CD14-positive monocyte (primary cell): ENCODE data around the gene LDLRAD4. TPM values are rescaled to one million over a fixed set of nuclear protein-coding genes. Genes with fewer than 3 reads are reported as not detected.

Experiments used
- DNase-seq, 3 donors: peaks; one replicate each; pipeline ENCODE4 v3.0.0-alpha.2; 2011 to 2022
- H2AFZ ChIP-seq: 2 replicates; pipeline ENCODE4 v1.6.0; 2012; ENCODE audit warnings: mild to moderate bottlenecking, low read depth, low read length, inconsistent platforms; ENCODE audit not compliant: insufficient read depth, poor library complexity, severe bottlenecking
- H3K27ac ChIP-seq, 2 donors: 1 replicate in 1 of 2; 2 replicates in 1 of 2; pipeline ENCODE4 v1.5.1; 2012 to 2013; ENCODE audit warnings: low read length in 2 of 2, control low read depth in 1 of 2, inconsistent platforms in 1 of 2, low read depth in 1 of 2, mild to moderate bottlenecking in 1 of 2
- H3K27me3 ChIP-seq, 2 donors: one replicate each; pipeline versions ENCODE4 v1.6.0 to v1.6.1; 2011 to 2013; ENCODE audit warnings: low read length in 2 of 2; ENCODE audit not compliant: control insufficient read depth in 2 of 2, insufficient read depth in 2 of 2
- H3K36me3 ChIP-seq, 2 donors: replicated peaks in 1 of 2; 1 replicate in 1 of 2; 2 replicates in 1 of 2; pipeline versions ENCODE4 v1.5.1 to v1.6.1; 2012 to 2013; ENCODE audit warnings: low read length in 2 of 2, control low read depth in 1 of 2, inconsistent platforms in 1 of 2, mild to moderate bottlenecking in 1 of 2; ENCODE audit not compliant: insufficient read depth in 2 of 2, control insufficient read depth in 1 of 2
- H3K4me1 ChIP-seq, 2 donors: 1 replicate in 1 of 2; 2 replicates in 1 of 2; pipeline versions ENCODE4 v1.5.1 to v1.6.1; 2012 to 2013; ENCODE audit warnings: low read length in 2 of 2, control low read depth in 1 of 2, inconsistent platforms in 1 of 2, mild to moderate bottlenecking in 1 of 2, moderate library complexity in 1 of 2; ENCODE audit not compliant: insufficient read depth in 2 of 2, control insufficient read depth in 1 of 2
- H3K4me2 ChIP-seq: replicated peaks from 2 replicates; pipeline ENCODE3; 2012; ENCODE audit warnings: low read length, moderate library complexity, mild to moderate bottlenecking; ENCODE audit not compliant: poor library complexity, severe bottlenecking; ENCODE audit errors: extremely low read depth
- H3K4me3 ChIP-seq, 3 experiments: fragments of 200-600 bp in 1 of 3; sonication (generic) in 1 of 3; replicated peaks in 1 of 3; 1 replicate in 2 of 3; 2 replicates in 1 of 3; pipeline ENCODE4 v1.5.1; 2011 to 2013; ENCODE audit warnings: low read length in 3 of 3, mild to moderate bottlenecking in 3 of 3, control low read depth in 2 of 3, low read depth in 2 of 3, inconsistent platforms in 1 of 3, moderate library complexity in 1 of 3
- H3K79me2 ChIP-seq: 2 replicates; pipeline ENCODE4 v1.6.0; 2012; ENCODE audit warnings: mild to moderate bottlenecking, control low read depth, inconsistent platforms, low read length, moderate library complexity; ENCODE audit not compliant: insufficient read depth
- H3K9ac ChIP-seq: 2 replicates; pipeline ENCODE4 v1.6.0; 2017; ENCODE audit warnings: low read length, mild to moderate bottlenecking; ENCODE audit not compliant: insufficient read depth, poor library complexity, severe bottlenecking
- H3K9me3 ChIP-seq, 2 donors: replicated peaks in 1 of 2; 1 replicate in 1 of 2; 2 replicates in 1 of 2; pipeline versions ENCODE4 v1.5.1 to v1.6.1; 2012 to 2013; ENCODE audit warnings: low read length in 2 of 2, control low read depth in 1 of 2; ENCODE audit not compliant: control insufficient read depth in 1 of 2, insufficient read depth in 1 of 2
- H4K20me1 ChIP-seq: 2 replicates; pipeline ENCODE4 v1.6.0; 2012; ENCODE audit warnings: mild to moderate bottlenecking, low read length, control low read depth, moderate library complexity; ENCODE audit not compliant: insufficient read depth
- H3K27ac Mint-ChIP-seq, 7 donors: one replicate each; pipeline ENCODE4 v1.8.0; 2020; ENCODE audit warnings: mild to moderate bottlenecking in 7 of 7, mixed read lengths in 7 of 7, moderate library complexity in 6 of 7, inconsistent platforms in 2 of 7
- H3K27me3 Mint-ChIP-seq, 3 donors: one replicate each; pipeline ENCODE4 v1.8.0; 2021 to 2022; ENCODE audit warnings: low read depth in 3 of 3, mild to moderate bottlenecking in 3 of 3, mixed read lengths in 3 of 3, moderate library complexity in 3 of 3, inconsistent platforms in 1 of 3
- H3K36me3 Mint-ChIP-seq, 2 donors: one replicate each; pipeline ENCODE4 v1.8.0; 2020; ENCODE audit warnings: mixed read lengths in 2 of 2, inconsistent platforms in 1 of 2, mild to moderate bottlenecking in 1 of 2
- H3K4me1 Mint-ChIP-seq: one replicate; pipeline ENCODE4 v1.8.0; 2020; ENCODE audit warnings: mild to moderate bottlenecking, mixed read lengths
- H3K4me3 Mint-ChIP-seq, 2 donors: one replicate each; pipeline ENCODE4 v1.8.0; 2020; ENCODE audit warnings: mild to moderate bottlenecking in 2 of 2, mixed read lengths in 2 of 2, moderate library complexity in 1 of 2
- H3K9me3 Mint-ChIP-seq, 7 donors: one replicate each; pipeline ENCODE4 v1.8.0; 2020 to 2022; ENCODE audit warnings: mixed read lengths in 7 of 7, mild to moderate bottlenecking in 6 of 7, moderate library complexity in 6 of 7, inconsistent platforms in 2 of 7
- WGBS: methylation state at CpG from one replicate; pipeline ENCODE4 v1.1.5; 2013; ENCODE audit warnings: missing lambda C conversion rate; ENCODE audit not compliant: insufficient coverage; 5-methylcytosine and 5-hydroxymethylcytosine counted together
- intact Hi-C, 2 donors: fragments of 100-400 bp; cut with micrococcal nuclease; formaldehyde crosslinking; loops; one replicate each; pipeline versions ENCODE4 v1.15.0 to v1.15.1; 2023
- polyA plus RNA-seq, 3 donors: library from polyadenylated mRNA; depleted of rRNA in 1 of 3; unstranded in 2 of 3; stranded (reverse) in 1 of 3; fragments of 300-500 nt in 2 of 3; fragments of >200 nt in 1 of 3; fragmentation: Illumina TruSeq in 2 of 3; gene quantifications; 1 replicate in 2 of 3; 2 replicates in 1 of 3; pipeline ENCODE4 v1.2.3, GENCODE V29; 2012 to 2021
- TF ChIP-seq, protein P1 (sequence below): fragments of 200-600 bp; IDR thresholded peaks from one replicate; pipeline ENCODE4 v1.8.0; 2022; ENCODE audit warnings: antibody characterized with exemption, mild to moderate bottlenecking

The LDLRAD4 gene
- polyA plus RNA-seq, 3 donors, result 13.5 to 15.4 (median 13.8) TPM

DNA sequence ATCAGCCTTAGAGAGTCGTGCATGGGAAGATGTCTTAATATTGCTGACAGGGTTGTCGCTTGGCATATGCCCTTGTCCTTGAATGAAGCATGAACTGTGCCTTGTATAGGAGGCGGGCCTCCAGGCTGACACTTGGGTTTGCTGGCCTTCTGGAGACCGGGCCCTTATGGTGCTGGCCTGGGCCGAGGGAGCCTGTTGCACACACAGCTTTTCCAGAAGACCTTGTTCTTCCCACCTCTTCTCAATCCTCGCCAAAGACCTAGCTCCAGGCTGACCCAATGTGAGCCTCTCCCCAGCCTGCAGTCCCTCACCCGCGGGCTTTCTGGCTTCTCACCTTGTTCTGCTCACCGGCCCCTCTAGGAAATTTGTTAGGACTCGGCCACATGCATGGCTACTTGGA, 308.7 kb downstream of the LDLRAD4 start:
- H3K4me1 Mint-ChIP-seq, result peaks cover 10% of the 10 kb centered on the region
- intact Hi-C loops, result no loop called here
- 97% methylated on average over 10 of the region's 10 CpGs for WGBS
- H3K4me1 ChIP-seq, result peaks cover 0 to 8% of the 10 kb centered on the region in 2 donors
- no peak overlapping the region for H3K4me3 ChIP-seq
- no peak overlapping the region for H3K4me2 ChIP-seq
- H3K36me3 Mint-ChIP-seq, result peaks cover 31 to 40% of the 10 kb centered on the region in 2 donors
- H3K9me3 ChIP-seq, result no peaks in the 10 kb centered on the region
- peaks cover 0 to 2% (median 2%) of the 10 kb centered on the region in 3 donors for H3K27me3 Mint-ChIP-seq
- DNase-seq, result no peak
- no peak overlapping the region for H3K27ac ChIP-seq
- H3K9me3 Mint-ChIP-seq, result peaks cover 0 to 2% (median 0%) of the 10 kb centered on the region in 7 donors
- H3K4me3 Mint-ChIP-seq, result no peak overlapping the region
- no peaks in the 10 kb centered on the region for H3K79me2 ChIP-seq
- H3K27me3 ChIP-seq, result no peaks in the 10 kb centered on the region
- no peak overlapping the region for H3K9ac ChIP-seq
- peaks cover 6 to 9% of the 10 kb centered on the region in 2 donors for H3K36me3 ChIP-seq
- no peak overlapping the region for H2AFZ ChIP-seq
- peaks cover 51% of the 10 kb centered on the region for H4K20me1 ChIP-seq
- TF ChIP-seq, protein P1, sequence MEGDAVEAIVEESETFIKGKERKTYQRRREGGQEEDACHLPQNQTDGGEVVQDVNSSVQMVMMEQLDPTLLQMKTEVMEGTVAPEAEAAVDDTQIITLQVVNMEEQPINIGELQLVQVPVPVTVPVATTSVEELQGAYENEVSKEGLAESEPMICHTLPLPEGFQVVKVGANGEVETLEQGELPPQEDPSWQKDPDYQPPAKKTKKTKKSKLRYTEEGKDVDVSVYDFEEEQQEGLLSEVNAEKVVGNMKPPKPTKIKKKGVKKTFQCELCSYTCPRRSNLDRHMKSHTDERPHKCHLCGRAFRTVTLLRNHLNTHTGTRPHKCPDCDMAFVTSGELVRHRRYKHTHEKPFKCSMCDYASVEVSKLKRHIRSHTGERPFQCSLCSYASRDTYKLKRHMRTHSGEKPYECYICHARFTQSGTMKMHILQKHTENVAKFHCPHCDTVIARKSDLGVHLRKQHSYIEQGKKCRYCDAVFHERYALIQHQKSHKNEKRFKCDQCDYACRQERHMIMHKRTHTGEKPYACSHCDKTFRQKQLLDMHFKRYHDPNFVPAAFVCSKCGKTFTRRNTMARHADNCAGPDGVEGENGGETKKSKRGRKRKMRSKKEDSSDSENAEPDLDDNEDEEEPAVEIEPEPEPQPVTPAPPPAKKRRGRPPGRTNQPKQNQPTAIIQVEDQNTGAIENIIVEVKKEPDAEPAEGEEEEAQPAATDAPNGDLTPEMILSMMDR, result no peak
- H3K27ac Mint-ChIP-seq, result peak overlapping the region in 1 of 7 donors; percentile 33

DNA sequence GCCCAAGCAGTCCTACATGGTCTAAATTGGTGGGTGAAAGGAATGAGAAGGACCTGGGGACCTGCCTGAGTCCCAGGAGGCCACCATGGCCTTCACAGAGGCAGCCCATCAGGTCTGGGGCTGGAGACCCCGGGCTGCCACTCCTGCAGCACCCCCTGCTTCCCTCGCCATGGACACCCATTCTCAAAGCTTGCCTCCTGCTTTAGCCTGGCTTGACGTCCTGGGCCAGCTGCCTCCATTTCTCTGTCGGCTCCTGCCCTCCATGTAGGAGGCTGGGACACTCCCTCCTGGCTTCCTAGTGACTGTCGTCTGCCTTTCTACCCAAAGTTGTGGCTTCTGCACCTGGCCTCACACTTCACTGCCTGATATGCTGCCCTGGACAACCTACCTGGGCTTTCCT, 309.2 kb downstream of the LDLRAD4 start:
- Histone ChIP-seq H3K4me3 (no peak overlapping the region), H3K9me3 (no peaks in the 10 kb centered on the region), H3K4me2 (no peak overlapping the region), H3K27me3 (no peaks in the 10 kb centered on the region), H3K79me2 (no peaks in the 10 kb centered on the region), H3K27ac (no peak overlapping the region), H4K20me1 (peaks cover 50% of the 10 kb centered on the region), H3K9ac (no peak overlapping the region), H3K36me3 (peaks cover 6 to 9% of the 10 kb centered on the region in 2 donors), H2AFZ (no peak overlapping the region), H3K4me1 (peaks cover 0 to 8% of the 10 kb centered on the region in 2 donors)
- no peak for DNase-seq
- Mint-ChIP-seq H3K9me3 (peaks cover 0 to 2% (median 0%) of the 10 kb centered on the region in 7 donors), H3K36me3 (peaks cover 29 to 37% of the 10 kb centered on the region in 2 donors), H3K4me1 (peaks cover 10% of the 10 kb centered on the region), H3K4me3 (no peak overlapping the region), H3K27ac (peak overlapping the region in 1 of 7 donors; percentile 33), H3K27me3 (peaks cover 0 to 2% (median 2%) of the 10 kb centered on the region in 3 donors)
- 98% methylated on average over 4 of the region's 5 CpGs for WGBS
- TF ChIP-seq, protein P1, result no peak
- intact Hi-C loops, result no loop called here
